ENCODE results near the gene SMIM41.

SMIM41 gene

GRCh38 chr12:52055731-52056711 is 23.5 kb upstream of the SMIM41 start:
- TF ChIP-seq CTCF (IDR thresholded peaks at IDR 0.05; ENCODE audit: extremely low read depth, missing control alignments): no peak
- DNase-seq (ENCODE audit: low spot score): no peak

DNA sequence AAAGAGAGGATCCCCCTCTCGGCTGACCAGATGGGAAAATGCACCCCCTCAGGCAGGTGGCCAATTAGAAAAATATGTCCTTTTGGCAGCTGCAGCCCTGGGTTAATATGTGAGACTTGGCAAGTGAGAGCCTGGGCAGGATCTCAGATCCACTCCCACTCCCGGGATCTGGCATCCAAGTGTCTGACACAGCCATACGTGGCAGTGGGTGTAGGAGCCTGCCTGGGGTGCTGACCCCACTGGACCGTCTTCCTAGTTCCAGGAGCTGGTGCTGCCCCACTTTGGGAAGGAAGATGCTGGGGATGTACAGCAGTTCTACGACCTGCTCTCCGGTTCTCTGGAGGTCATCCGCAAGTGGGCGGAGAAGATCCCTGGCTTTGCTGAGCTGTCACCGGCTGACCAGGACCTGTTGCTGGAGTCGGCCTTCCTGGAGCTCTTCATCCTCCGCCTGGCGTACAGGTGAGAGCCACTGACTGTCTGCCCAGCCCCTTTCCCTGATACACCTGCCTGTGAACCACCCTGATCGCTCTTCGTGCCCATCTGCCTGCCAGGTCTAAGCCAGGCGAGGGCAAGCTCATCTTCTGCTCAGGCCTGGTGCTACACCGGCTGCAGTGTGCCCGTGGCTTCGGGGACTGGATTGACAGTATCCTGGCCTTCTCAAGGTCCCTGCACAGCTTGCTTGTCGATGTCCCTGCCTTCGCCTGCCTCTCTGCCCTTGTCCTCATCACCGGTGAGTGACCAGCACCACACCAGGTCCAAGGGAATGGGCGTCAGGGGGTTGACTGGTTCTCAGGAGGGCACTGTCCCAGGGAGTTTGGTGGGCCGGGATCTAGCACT is 22.5 kb upstream of the SMIM41 start:
- TF ChIP-seq CTCF (IDR thresholded peaks at IDR 0.05; ENCODE audit: extremely low read depth, missing control alignments): no peak
- no peak for DNase-seq (ENCODE audit: low spot score)

DNA sequence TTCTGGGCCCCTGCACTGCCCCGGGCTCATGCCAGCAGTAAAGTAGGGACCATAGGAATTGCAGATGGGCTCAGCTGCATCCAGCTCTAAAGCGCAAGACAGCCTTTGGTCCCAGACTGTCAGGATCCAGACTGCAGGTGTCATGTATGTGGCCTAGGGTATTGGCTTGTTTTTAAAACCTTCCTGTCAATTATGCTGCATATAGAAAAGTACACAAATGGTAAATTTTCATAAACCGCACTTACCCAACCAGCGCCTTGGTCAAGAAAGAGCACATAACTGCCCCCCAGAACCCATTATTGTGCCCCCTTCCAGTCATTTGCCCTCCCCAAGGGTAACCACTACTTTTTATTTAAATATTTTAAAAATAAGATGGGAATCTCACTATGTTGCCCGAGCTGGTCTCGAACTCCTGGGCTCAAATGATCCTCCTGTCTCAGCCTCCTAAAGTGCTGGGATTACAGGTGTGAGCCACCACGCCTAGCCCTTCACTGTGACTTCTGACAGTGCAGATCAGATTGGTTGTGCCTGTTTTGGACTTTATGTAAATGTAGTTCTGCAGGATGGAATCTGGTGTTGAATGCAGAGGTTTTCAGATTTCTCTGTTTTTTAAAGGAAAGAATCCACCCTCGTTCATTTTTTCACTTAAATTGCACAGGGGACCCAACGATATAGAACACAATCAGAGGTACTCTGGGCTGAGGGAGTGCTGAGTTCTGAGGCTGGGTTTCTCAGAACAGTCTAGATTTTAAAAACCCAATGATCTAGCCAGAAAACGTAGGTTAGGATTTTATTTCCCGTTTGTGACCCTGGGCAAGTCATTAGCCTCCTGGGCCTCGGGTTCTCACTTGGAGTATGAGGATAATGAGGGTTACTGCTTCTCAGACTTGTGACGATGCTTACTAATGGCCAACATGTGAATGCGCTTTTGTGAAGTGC is 21.6 kb upstream of the SMIM41 start:
- no peak for DNase-seq (ENCODE audit: low spot score)

DNA sequence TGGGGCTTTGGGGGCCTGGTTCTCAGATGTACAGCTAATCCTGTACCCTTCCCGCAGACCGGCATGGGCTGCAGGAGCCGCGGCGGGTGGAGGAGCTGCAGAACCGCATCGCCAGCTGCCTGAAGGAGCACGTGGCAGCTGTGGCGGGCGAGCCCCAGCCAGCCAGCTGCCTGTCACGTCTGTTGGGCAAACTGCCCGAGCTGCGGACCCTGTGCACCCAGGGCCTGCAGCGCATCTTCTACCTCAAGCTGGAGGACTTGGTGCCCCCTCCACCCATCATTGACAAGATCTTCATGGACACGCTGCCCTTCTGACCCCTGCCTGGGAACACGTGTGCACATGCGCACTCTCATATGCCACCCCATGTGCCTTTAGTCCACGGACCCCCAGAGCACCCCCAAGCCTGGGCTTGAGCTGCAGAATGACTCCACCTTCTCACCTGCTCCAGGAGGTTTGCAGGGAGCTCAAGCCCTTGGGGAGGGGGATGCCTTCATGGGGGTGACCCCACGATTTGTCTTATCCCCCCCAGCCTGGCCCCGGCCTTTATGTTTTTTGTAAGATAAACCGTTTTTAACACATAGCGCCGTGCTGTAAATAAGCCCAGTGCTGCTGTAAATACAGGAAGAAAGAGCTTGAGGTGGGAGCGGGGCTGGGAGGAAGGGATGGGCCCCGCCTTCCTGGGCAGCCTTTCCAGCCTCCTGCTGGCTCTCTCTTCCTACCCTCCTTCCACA is 20.7 kb upstream of the SMIM41 start:
- no peak for DNase-seq (ENCODE audit: low spot score)
- no peak for TF ChIP-seq CTCF (IDR thresholded peaks at IDR 0.05; ENCODE audit: extremely low read depth, missing control alignments)

More for the DNA sequence above, 21.6 kb upstream of the SMIM41 start:
- TF ChIP-seq CTCF (IDR thresholded peaks at IDR 0.05; ENCODE audit: extremely low read depth, missing control alignments): no peak

DNA sequence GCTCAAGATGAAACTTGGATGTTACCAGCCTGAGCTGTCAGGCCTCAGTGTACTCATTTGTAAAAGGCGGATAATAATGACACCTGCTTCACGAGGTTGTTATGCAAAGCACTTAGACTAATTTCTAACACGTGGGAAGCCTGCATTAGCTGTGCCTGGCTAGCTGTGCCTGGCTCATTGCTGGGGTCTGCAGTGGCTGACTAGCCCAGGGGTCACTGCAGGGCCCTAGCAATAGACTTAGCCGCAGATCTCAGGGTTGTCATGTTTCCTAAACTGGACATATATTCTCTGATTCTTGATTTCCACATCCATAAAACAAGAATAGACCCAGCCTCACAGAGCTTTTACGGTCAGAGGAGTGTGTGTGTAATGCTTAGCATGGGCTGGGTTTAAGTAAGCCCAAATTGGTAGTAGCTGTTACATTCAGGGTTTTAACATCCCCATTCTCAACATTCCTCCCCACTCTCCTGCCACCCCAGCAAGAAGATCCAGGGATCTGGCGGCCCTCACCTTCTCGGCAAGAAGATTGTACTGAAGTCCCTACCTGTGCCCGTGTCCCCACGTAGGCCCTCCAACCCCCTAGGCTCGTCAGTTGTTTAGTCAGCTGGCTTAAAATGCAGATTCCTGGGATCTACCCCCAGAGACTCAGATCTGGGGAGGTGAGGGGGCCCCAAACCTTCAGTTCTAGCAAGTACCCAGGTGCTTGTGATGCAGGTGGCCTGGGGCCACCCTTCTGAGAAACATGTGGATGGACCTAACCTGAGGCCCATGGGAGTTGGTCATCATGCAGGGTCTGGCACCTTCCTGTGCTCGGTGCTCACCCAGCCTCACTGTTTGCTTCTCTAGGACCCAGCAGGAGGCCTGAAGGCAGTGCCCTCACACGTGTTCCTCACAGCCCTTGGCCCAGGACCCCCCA is 19.7 kb upstream of the SMIM41 start:
- TF ChIP-seq CTCF (IDR thresholded peaks at IDR 0.05; ENCODE audit: extremely low read depth, missing control alignments): no peak
- DNase-seq (ENCODE audit: low spot score): no peak

Measured in GM20000 (cell line).